GM12878 (cell line): ENCODE data around the gene CDK16. TPM values are rescaled to one million over a fixed set of nuclear protein-coding genes. Genes with fewer than 3 reads are reported as not detected.

ENCODE experiments used
- ASH2L ChIP-seq: fragments of 300-600, 200-600 bp; sonication (generic); IDR thresholded peaks from 2 replicates; pipeline ENCODE4 v1.6.1; 2017; ENCODE audit warnings: low read depth, mild to moderate bottlenecking, borderline replicate concordance
- CHD4 ChIP-seq: fragments of 200-600 bp; sonication (generic); IDR thresholded peaks from 2 replicates; pipeline ENCODE4 v1.6.1; 2016; ENCODE audit warnings: mild to moderate bottlenecking
- EGR1 ChIP-seq, 2 experiments: IDR thresholded peaks; 1 replicate in 1 of 2; 2 replicates in 1 of 2; pipeline ENCODE4 v1.6.1; 2011 to 2012; ENCODE audit warnings: low read depth in 2 of 2, low read length in 2 of 2, borderline replicate concordance in 1 of 2, mild to moderate bottlenecking in 1 of 2, moderate library complexity in 1 of 2
- IRF3 ChIP-seq: fragments of 450-650 bp; IDR thresholded peaks from 2 replicates; pipeline ENCODE4 v1.6.1; 2014; ENCODE audit warnings: mild to moderate bottlenecking
- MAX ChIP-seq: IDR thresholded peaks from 2 replicates; pipeline ENCODE4 v1.6.1; 2012; ENCODE audit warnings: low read depth, low read length, improper control_type of control experiment
- NFXL1 ChIP-seq: fragments of 450-650 bp; IDR thresholded peaks from 2 replicates; pipeline ENCODE4 v1.6.1; 2017; ENCODE audit warnings: antibody characterized with exemption, mild to moderate bottlenecking, borderline replicate concordance
- POLR2AphosphoS2 ChIP-seq: IDR thresholded peaks from 2 replicates; pipeline ENCODE4 v1.6.1; 2011; ENCODE audit warnings: low read depth, mild to moderate bottlenecking, low read length, improper control_type of control experiment, moderate library complexity
- RBBP5 ChIP-seq: fragments of 200-600 bp; sonication (generic); conservative IDR thresholded peaks from 2 replicates; pipeline ENCODE4 v1.6.1; 2016
- SMAD1 ChIP-seq: fragments of 450-650 bp; IDR thresholded peaks from 2 replicates; pipeline ENCODE4 v1.6.1; 2018; ENCODE audit warnings: mild to moderate bottlenecking, low read depth; ENCODE audit not compliant: partially characterized antibody
- SMARCA5 ChIP-seq: fragments of 450-650 bp; IDR thresholded peaks from 2 replicates; pipeline ENCODE4 v1.6.1; 2017; ENCODE audit warnings: mild to moderate bottlenecking
- SRF ChIP-seq, 2 experiments: IDR thresholded peaks; 2 replicates each; pipeline ENCODE4 v1.6.1; 2011; ENCODE audit warnings: low read depth in 2 of 2, low read length in 2 of 2, mild to moderate bottlenecking in 1 of 2, moderate library complexity in 1 of 2
- SUZ12 ChIP-seq: fragments of 200-600 bp; sonication (generic); IDR thresholded peaks from one replicate; pipeline ENCODE4 v1.6.1; 2018; ENCODE audit warnings: antibody characterized with exemption, mild to moderate bottlenecking; ENCODE audit not compliant: unreplicated experiment
- TAF1 ChIP-seq: IDR thresholded peaks from 2 replicates; pipeline ENCODE4 v1.6.1; 2011; ENCODE audit warnings: mild to moderate bottlenecking, low read depth, low read length, borderline replicate concordance
- TBL1XR1 ChIP-seq: IDR thresholded peaks from 2 replicates; pipeline ENCODE4 v1.6.1; 2012; ENCODE audit warnings: low read depth, low read length, improper control_type of control experiment
- USF1 ChIP-seq: IDR thresholded peaks from 2 replicates; pipeline ENCODE4 v1.6.1; 2011; ENCODE audit warnings: borderline replicate concordance, low read depth, mild to moderate bottlenecking, moderate library complexity, mixed read lengths, low read length; ENCODE audit not compliant: insufficient read depth; ENCODE audit errors: extremely low read length
- YY1 ChIP-seq: IDR thresholded peaks from 2 replicates; pipeline ENCODE4 v1.6.1; 2011; ENCODE audit warnings: low read depth, mild to moderate bottlenecking, low read length
- ZNF217 ChIP-seq: fragments of 450-650 bp; IDR thresholded peaks from 2 replicates; pipeline ENCODE4 v1.6.1; 2017; ENCODE audit warnings: antibody characterized with exemption, mild to moderate bottlenecking
- ZNF274 ChIP-seq: IDR thresholded peaks from one replicate; pipeline ENCODE4 v1.8.0; 2011; ENCODE audit not compliant: insufficient read length, insufficient read depth
- polyA plus RNA-seq, 11 experiments: library from polyadenylated mRNA; depleted of rRNA in 4 of 11; unstranded in 6 of 11; stranded (reverse) in 5 of 11; fragments of >200 nt; fragmentation: Nextera tagmentation in 4 of 11; fragmentation: Illumina TruSeq in 1 of 11; extraction: Ambion mirVana in 4 of 11; extraction: Trizol in 1 of 11; gene quantifications; 1 replicate in 1 of 11; 2 replicates in 10 of 11; pipeline versions ENCODE4 v1.2.1 to v1.2.3, GENCODE V29; 2011 to 2016; ENCODE audit warnings: inconsistent platforms in 2 of 11, missing spikeins in 2 of 11, low read depth in 1 of 11
- total RNA-seq, 4 experiments: library from RNA; depleted of rRNA in 3 of 4; stranded (reverse); fragments of >200 nt in 3 of 4; fragmentation: Illumina TruSeq in 1 of 4; extraction: Trizol in 1 of 4; gene quantifications; 2 replicates each; pipeline versions ENCODE4 v1.2.1 to v1.2.3, GENCODE V29; 2013 to 2021
- TF ChIP-seq, protein P1 (sequence below): fragments of 450-650 bp; formaldehyde crosslinking; IDR thresholded peaks from 2 replicates; pipeline ENCODE4 v1.5.0; 2022; ENCODE audit warnings: mild to moderate bottlenecking, missing genetic modification characterization
- TF ChIP-seq, protein P2 (sequence below): fragments of 450-650 bp; IDR thresholded peaks from 2 replicates; pipeline ENCODE4 v1.6.1; 2018; ENCODE audit warnings: borderline replicate concordance, mild to moderate bottlenecking; ENCODE audit not compliant: partially characterized antibody
- TF ChIP-seq, protein P3 (sequence below): IDR thresholded peaks from 2 replicates; pipeline ENCODE4 v1.6.1; 2011; ENCODE audit warnings: low read depth, mild to moderate bottlenecking, low read length, moderate library complexity, borderline replicate concordance; ENCODE audit errors: extremely low read depth

Gene CDK16
- total and polyA plus RNA-seq, 10 of the 15 experiments (the other 5 are each of a cell fraction or from before 2014, with no cell fraction given): 2.4 to 75.1 (median 48.2) TPM

- TF ChIP-seq SRF (IDR thresholded peaks at IDR 0.05; ENCODE audit: low read depth in 2 of 2, low read length in 2 of 2) (0 out of 4 replicates have a peak, but pooled peaks of 1 of the 2 experiments have one; percentile 53), ZNF217 (no peak), TAF1 (peak; percentile 79; the same call in 1 of the 2 replicates), RBBP5 (no peak), ASH2L (no peak), MAX (peak; percentile 51), EGR1 (IDR thresholded peaks at IDR 0.05; ENCODE audit: borderline replicate concordance in 1 of 2, low read depth in 2 of 2, low read length in 2 of 2) (0 out of 3 replicates have a peak, but pooled peaks of 1 of the 2 experiments have one; percentile 24), SMARCA5 (0 out of 2 replicates have a peak, but pooled peaks have one; percentile 28), NFXL1 (no peak), SUZ12 (no peak), TBL1XR1 (0 out of 2 replicates have a peak, but pooled peaks have one; percentile 19), SMAD1 (peak; percentile 36), USF1 (no peak), POLR2AphosphoS2 (peak; percentile 79; the same call in 1 of the 2 replicates), CHD4 (no peak), IRF3 (no peak), ZNF274 (no peak), YY1 (peak; percentile 97)
- TF ChIP-seq, protein P1, sequence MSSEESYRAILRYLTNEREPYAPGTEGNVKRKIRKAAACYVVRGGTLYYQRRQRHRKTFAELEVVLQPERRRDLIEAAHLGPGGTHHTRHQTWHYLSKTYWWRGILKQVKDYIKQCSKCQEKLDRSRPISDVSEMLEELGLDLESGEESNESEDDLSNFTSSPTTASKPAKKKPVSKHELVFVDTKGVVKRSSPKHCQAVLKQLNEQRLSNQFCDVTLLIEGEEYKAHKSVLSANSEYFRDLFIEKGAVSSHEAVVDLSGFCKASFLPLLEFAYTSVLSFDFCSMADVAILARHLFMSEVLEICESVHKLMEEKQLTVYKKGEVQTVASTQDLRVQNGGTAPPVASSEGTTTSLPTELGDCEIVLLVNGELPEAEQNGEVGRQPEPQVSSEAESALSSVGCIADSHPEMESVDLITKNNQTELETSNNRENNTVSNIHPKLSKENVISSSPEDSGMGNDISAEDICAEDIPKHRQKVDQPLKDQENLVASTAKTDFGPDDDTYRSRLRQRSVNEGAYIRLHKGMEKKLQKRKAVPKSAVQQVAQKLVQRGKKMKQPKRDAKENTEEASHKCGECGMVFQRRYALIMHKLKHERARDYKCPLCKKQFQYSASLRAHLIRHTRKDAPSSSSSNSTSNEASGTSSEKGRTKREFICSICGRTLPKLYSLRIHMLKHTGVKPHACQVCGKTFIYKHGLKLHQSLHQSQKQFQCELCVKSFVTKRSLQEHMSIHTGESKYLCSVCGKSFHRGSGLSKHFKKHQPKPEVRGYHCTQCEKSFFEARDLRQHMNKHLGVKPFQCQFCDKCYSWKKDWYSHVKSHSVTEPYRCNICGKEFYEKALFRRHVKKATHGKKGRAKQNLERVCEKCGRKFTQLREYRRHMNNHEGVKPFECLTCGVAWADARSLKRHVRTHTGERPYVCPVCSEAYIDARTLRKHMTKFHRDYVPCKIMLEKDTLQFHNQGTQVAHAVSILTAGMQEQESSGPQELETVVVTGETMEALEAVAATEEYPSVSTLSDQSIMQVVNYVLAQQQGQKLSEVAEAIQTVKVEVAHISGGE: no peak
- TF ChIP-seq, protein P2, sequence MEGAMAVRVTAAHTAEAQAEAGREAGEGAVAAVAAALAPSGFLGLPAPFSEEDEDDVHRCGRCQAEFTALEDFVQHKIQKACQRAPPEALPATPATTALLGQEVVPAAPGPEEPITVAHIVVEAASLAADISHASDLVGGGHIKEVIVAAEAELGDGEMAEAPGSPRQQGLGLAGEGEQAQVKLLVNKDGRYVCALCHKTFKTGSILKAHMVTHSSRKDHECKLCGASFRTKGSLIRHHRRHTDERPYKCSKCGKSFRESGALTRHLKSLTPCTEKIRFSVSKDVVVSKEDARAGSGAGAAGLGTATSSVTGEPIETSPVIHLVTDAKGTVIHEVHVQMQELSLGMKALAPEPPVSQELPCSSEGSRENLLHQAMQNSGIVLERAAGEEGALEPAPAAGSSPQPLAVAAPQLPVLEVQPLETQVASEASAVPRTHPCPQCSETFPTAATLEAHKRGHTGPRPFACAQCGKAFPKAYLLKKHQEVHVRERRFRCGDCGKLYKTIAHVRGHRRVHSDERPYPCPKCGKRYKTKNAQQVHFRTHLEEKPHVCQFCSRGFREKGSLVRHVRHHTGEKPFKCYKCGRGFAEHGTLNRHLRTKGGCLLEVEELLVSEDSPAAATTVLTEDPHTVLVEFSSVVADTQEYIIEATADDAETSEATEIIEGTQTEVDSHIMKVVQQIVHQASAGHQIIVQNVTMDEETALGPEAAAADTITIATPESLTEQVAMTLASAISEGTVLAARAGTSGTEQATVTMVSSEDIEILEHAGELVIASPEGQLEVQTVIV: no peak
- TF ChIP-seq, protein P3, sequence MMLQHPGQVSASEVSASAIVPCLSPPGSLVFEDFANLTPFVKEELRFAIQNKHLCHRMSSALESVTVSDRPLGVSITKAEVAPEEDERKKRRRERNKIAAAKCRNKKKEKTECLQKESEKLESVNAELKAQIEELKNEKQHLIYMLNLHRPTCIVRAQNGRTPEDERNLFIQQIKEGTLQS: no peak
These were observed 24.8 kb upstream of the CDK16 start, which contains the start of gene UBA1 (continued) for GRCh38 chrX:47193475-47194193.
